GM12872 (cell line): ENCODE results near the gene F3.

Experiments used
- TF ChIP-seq, protein P1 (sequence below): IDR thresholded peaks from 3 replicates; pipeline ENCODE4 v1.5.1; 2011; ENCODE audit warnings: low read depth, mild to moderate bottlenecking, low read length, moderate library complexity; ENCODE audit not compliant: insufficient read depth

The F3 gene

DNA sequence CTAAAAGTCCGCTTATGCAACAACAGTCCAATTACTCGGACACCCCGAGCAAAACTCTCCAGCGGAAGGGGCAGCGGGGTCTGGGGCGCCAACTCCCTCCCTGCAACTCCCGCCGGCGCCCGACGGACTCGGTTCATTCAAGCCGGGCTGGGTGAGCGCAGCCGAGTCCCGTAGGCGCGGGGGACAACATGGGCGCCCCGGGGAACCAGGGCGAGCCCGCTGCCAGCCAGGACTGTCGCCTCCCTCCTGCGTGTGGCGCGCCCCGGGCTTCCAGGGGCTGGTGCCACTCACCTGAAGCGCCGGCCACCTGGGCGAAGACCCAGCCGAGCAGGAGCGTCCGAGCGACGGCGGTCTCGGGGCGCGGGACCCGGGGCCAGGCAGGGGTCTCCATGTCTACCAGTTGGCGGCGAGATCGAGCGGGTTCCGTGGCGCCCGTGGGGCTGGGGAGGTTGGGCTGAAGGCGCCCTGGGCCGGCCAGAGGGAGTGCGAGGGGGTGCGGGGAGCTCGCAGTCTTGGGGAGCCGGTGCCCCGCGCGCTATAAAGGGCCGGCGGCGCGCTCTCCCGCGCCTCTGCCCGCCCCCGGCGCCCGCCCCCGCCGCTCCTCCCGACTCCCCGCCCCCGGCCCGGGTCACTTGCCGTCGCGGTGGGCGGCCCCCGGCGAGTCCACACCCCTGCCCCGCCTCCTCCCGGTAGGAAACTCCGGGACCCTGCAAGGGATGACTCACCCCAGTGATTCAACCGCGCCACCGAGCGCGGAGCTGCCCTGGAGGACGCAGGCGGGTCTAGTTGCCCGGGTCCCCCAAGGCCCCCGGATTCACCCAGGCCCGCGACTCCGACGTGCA lies at the start of gene F3:
F3 (minus strand) TSS at position 514 of the 842 bp plus-strand sequence; CDS start at position 391, 123 bp downstream.
- TF ChIP-seq, protein P1, sequence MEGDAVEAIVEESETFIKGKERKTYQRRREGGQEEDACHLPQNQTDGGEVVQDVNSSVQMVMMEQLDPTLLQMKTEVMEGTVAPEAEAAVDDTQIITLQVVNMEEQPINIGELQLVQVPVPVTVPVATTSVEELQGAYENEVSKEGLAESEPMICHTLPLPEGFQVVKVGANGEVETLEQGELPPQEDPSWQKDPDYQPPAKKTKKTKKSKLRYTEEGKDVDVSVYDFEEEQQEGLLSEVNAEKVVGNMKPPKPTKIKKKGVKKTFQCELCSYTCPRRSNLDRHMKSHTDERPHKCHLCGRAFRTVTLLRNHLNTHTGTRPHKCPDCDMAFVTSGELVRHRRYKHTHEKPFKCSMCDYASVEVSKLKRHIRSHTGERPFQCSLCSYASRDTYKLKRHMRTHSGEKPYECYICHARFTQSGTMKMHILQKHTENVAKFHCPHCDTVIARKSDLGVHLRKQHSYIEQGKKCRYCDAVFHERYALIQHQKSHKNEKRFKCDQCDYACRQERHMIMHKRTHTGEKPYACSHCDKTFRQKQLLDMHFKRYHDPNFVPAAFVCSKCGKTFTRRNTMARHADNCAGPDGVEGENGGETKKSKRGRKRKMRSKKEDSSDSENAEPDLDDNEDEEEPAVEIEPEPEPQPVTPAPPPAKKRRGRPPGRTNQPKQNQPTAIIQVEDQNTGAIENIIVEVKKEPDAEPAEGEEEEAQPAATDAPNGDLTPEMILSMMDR, result no peak

- TF ChIP-seq, protein P1, result no peak
Measured at GRCh38 chr1:94590203-94591137, 48.9 kb upstream of the F3 start.

GRCh38 chr1:94589728-94590127 lies 48.2 kb upstream of the F3 start:
- TF ChIP-seq, protein P1, result no peak

- TF ChIP-seq, protein P1, result no peak
Measured at GRCh38 chr1:94582565-94582964, 41.0 kb upstream of the F3 start.

DNA sequence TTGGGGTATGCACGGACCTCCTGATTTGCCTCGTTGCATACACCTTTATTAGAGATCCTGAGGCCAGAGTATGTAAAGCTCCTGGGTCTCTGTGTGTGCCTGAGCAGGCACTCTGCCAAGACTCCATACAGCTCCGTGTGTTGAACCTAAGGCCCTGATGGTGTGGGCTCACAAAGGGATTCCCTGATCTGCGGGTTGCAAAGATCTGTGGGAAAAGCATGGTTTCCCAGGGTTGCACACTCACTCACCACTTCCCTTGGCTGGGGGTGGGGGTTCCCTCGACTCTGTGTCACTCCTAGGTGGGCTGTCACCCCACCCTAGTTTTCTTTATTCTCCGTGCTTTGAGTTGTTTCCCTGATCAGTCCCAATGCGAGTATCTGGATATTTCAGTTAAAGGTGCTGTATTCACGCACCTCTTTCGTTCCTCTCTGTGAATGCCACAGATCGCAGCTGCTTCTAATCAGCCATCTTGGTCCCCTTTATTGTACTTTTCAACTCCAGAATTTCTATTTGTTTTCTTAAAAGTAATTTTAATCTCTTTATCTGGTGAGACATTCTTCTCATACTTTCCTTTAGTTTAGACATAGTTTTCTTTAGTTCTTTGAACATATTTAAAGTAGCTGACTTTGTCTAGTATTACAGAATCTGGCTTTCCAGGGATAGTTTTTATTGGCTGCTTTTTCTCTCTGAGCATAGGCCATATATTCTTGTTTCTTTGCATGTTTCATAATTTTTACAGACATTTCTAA lies 39.0 kb upstream of the F3 start:
- TF ChIP-seq, protein P1, result no peak

DNA sequence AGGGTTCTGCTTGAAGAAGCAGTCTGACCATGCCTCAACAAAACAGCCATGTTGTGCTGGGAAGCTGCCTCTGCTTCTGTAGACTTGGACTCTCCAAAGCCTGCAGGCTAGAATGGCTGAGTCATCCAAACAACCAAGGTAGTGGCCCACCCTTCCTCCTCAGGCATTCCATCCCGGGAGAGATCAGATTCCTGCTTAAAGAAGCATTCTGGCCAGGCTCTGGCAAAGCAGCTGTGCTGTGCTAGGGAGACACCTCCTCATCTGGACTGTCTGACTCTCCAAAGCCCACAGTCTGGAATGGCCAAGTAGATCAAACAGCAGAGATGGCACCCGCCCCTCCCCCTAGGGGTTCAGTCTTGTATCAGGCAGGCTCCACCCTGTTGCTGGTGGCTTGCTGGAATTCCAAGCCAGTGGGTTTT lies 38.3 kb upstream of the F3 start:
- TF ChIP-seq, protein P1, result no peak
